GOT3 (cell line): ENCODE data around the gene SOX8.
"Not testable (repeated sequence)": the region's sequence is repeated elsewhere in the genome, so short reads cannot be mapped to it uniquely, and the experiment has no call there.

Source experiments
- DNase-seq: peaks from one replicate; lab custom pipeline; 2025; ENCODE audit warnings: mixed read lengths; lab: John Stamatoyannopoulos, UW

SOX8 gene

GRCh38 chr16:955766-956165 lies 25.8 kb upstream of the SOX8 start:
- not testable (repeated sequence) for DNase-seq

- no peak for DNase-seq
These were observed 22.1 kb upstream of the SOX8 start for GRCh38 chr16:959232-960040.

DNA sequence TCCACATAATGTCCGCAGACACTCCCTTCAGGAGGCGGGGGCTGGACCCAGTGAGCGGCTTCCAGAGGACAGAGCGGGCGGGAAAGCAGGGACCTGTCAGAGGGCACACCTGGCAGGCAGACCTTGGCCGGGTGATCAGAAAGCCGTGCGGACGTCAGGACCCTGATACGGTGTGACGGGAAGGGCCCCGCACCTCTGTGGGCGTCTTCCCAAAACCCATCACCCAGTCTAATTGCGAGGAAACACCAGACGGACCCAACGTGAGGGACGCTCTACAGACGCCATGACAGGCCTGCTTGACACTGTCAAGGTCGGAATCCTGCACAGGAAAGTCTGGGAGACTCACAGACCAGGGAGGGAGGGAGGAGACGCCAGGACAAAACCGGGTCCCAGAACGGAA lies 19.2 kb upstream of the SOX8 start:
- no peak for DNase-seq

DNA sequence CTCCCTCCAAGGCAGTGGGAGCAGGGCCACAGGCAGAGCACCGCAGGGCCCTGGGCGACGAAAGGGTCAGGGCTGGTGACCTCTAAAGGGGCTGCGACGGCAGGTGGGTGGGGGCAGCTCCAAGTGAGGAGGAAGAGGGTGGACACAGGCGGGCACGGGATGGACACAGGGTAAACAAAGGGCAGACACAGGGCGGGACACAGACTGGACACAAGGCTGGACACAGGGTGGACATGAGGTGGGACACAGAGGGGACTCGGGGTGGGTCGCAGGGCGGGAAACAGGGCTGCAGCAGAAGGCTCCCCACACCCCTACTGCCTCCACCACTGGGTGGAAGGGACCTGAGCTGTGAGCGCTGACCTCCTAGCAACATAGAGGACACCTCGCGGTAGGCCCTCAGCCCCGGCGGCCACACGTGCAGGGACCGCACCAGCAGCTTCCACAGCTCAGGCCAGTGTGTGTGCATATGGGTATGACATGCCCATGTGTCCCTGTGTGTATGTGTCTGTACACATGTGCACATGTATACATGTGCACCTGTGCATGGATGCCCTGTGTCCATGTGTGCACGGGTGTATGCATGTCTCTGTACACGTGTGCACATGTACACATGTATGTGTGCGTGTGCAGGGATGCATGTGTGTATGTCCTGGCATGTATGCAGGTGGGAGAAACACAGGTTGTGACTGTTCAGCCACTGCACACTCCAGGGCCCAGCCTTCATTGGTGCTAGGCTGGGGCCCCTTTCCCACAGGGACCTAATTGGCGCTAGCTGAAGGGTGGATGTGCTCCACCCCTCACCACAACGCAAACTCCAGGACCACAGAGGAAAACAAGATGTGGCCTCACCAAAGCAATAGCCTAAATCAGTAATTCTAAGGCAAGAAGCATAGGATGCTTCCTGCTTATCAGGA lies 18.4 kb upstream of the SOX8 start:
- no peak for DNase-seq

- DNase-seq, result no peak
These were observed 17.7 kb upstream of the SOX8 start for GRCh38 chr16:963913-964312.

DNA sequence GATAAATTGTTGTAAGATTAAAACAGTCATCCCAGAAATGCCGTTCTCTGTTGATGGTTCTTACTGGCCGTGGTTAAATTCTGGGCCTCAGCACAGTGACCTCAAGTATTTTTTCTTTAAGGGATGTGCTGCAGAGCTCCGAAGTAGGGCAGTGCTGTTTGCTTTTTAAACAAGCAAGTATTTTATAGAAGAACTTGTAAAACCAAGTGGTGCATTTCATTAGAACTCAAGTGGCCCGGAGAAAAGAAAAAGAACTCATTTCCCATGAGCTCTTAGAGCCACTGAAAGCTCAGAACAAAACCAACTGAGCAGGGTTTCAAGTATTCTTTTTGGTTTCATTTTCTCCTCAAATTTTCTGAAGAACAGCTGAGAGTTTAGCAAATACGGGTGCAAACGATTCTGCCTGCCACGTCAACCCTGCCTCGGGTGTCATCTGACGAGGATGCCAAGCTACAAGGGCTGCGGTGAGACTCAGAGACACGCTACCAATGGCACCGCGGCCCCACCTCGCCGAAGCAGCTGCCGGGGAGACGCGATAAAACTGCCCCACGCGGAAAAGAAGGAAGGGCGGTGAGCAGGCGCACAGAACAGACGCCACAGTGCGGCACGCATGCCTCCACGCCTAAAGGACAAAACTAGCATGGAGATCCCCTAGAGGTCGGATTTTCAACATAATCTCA lies 17.1 kb upstream of the SOX8 start:
- no peak for DNase-seq

DNA sequence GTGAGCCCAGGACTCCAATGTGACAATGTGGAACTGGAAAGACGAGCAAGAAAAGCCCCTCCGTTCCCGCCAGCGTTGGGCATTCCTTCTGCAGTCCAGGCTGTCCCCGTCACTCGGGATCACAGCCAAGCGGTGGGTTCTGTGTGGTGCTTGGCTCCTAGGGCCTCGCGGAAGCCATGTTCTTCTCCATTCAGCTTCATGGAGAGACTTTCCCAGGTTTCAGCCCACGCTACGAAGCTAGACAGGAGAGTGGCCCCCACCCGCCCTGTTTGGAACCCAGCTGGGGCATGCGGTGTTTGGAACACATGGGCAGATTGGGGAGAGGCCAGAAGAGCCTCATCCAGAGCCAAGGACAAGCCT lies 16.6 kb upstream of the SOX8 start:
- DNase-seq, result no peak

DNA sequence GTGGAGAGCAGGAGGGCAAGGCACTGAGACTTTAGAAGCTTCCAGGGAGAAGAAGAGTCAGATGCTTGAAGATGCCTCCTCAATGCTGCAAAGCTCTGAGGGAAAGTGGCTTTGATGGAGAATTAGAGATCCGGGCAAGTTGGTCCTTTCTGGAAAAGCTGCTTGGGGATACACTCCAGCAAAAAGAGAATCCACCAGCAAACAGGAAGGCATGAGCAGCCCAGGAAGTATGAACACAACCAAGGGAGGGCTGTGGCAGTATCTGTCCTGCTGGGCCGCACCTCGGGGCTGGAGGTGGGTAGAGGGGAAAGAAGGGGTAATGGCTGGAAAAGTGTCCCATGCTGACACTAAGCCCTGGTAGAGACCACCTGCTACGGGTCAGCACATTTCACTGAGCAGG lies 16.1 kb upstream of the SOX8 start:
- DNase-seq, result no peak

DNA sequence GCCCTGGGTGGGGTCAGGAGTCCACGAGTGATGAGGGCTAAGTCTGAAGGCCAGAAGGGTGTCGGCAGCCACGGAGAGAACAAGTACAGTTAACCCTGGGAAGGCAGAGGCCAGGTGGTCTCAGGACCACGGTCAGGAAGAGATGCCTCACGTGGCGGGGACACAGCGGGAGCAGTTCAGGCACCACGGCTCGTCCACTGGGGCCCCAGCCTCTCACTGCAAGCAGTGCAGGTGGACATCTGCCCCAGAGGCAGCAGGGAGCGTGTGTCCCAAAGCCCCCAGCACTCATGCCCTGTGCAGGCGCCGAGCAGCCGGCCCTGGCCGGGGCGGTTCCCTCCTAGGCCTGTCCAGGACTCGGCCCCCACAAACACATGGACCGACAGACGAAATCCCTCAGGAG lies 15.5 kb upstream of the SOX8 start:
- no peak for DNase-seq

DNA sequence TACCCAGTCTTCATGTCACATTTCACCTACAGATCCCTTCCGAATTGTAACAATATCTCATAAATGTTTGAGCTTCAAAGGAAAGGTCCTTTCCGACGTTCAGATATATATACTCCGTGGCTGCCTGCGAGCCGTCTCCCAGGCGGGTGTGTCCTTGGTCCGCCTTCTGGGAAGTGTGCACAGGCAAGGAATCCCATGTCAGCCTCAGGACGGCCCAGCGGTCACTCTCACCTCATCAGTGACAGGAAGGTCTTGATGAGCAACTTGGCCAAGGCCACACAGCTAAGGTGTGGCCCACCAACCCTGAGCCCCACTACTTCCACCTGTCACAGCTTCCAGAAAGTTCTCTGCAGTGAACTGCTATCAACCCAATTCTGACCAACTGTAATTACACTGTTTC lies 15.1 kb upstream of the SOX8 start:
- no peak for DNase-seq

- DNase-seq, result no peak
These were observed 14.5 kb upstream of the SOX8 start for GRCh38 chr16:967077-967541.

DNA sequence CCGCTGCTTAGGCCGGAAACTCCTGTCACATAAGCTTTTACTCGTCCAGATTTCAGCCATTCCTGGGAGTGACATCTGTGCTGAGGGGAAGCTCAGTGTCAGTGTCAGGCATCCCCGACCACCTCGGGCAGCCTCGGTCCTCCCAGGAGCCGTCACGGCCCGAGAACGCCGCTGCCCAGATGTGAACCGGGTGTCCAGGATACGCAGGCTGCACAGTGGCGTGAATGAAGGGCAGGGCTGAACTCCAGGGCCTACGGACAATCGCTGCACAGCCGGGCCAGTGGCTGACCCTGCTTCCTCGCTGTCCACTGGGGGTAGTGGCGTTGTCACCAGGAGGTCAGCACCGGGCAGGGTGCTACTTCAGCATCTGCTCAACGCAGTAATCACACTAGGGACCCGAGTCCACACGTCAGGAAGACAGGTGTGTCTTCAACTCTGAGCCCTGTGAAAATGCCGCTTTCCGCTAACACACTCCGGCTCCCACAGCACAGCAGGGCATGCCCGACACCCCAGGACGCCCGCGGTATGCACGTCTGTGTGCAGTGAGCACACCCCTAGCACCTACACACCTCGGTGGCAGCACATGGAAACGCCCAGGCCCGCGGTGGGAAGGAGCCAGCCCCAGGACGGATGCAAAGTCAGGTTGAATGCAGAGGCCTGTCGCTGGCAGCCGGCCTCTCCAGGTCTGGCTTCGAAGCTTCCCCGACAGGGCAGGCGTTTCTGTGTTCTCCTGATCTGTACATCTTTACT lies 13.8 kb upstream of the SOX8 start:
- DNase-seq, result no peak

DNA sequence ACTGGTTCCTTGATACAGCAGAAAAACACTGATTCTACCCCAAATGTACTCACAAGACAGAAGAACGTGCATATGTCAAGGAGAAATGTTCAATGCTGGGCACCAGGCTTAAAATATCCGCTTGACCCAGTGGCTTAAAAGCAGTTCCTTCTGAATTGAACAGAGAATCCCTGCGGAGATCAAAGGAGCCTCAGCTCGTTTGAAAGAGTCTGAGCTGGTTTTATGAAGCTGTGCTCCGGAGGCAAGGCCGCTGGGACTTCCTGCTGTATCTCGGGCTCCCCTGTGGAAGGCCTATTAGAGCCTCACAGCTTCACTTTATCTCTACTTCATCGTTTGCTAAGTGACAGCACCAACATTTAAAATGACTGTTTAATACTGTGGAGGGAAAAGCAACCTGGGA lies 12.9 kb upstream of the SOX8 start:
- no peak for DNase-seq

GRCh38 chr16:969508-970385 lies 11.8 kb upstream of the SOX8 start:
- DNase-seq, result no peak

- no peak for DNase-seq
These were observed 11.2 kb upstream of the SOX8 start for GRCh38 chr16:970386-970765.

DNA sequence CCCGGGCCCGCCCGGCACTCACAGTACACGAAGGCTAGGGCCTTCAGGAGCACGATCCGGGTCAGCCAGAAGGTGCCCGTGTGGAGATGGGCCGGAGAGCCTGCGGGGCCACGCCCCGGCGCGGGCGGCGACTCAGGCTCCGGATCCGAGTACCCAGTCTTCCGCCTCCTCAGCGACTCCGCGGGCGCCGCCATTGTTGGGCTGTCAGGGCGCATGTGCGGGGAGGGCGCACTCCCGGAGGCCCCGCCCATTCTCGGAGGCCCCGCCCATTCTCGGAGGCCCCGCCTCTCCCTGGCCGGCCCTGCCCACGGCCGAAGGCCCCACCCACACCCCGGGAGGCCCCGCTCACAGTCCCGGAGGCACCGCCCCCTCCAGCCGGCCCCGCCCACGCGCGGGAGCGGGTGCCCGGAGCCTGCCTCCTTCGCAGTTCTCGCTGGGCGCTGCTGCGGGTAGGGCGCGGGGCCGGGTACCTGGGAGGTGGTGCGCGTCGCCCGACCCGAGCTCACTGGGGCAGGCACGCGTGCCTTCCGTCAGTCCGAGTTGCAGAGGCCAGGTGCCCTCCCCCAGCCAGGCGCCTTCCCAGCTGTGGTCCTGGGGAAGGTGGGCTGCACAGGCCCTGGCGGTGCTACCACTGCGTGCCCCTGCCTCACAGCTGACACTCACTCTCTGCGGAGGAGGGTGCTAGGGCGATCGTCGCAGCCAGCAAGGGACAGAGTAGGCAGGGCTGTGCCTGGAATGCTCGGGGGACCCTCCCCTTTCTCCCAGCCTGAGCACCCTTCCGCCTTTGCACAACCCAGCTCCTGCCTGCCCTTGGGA lies 10.6 kb upstream of the SOX8 start, which contains the start of gene LMF1:
TSS of gene LMF1 (minus strand) at position 219 of the 816 bp plus-strand sequence. CDS start at position 215, 4 bp downstream.
- peak; percentile 67 for DNase-seq

DNA sequence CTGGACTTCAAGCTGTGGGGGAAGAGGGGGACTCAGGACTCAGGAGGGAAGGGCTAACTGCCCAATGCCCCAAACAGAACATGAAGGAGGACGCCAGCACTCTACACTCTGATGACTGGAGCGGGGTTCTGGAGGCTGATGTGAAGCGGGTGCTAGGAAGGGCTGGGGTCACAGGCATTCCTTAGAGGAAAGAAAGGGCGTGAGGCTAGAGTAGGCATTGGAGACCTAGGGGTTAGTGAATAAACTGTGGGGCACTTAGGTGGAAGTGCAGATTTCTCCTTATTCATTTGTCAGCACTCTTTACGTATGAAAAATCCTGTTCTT lies 10.0 kb upstream of the SOX8 start:
- DNase-seq, result no peak

GRCh38 chr16:971981-972315 lies 9.6 kb upstream of the SOX8 start:
- DNase-seq, result no peak

DNA sequence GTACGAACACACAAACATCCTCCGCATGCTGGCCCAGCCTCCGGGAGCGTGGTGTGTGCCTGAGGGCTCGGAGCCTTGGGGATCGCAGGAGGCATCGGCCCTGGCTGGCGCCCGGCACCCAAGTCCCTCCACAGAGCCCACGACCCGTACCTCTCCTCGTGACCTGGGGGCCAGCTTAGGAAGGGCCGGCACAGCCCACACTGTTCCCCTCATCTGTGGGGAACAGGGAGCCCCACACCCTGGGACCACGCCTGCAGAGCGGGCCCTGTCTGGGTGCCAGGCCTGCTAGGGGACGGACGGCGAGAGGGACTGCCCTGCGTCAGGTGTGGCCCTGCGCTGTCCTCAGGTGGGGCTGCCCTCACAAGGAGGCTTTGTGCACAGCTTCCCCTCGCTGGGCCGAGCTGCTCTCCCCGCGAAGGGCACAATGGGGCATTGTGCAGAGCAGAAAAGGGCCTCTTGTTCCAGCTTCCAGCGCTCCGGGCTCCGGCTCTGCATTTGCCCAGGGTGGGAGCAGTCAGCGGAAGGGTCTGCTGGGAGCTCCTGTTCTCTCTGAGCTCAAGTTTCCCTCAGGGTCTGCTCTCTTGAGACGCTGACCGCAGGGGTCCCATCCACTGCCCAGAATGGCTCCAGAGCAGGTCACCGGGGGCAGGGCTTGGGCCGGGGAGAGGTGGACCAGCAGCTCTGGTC lies 9.1 kb upstream of the SOX8 start:
- no peak for DNase-seq

- DNase-seq, result no peak
These were observed 8.2 kb upstream of the SOX8 start for GRCh38 chr16:973366-973765.
